CD4-positive, alpha-beta T cell (primary cell): ENCODE measurements around the gene CSRNP2. TPM values are rescaled to one million over a fixed set of nuclear protein-coding genes. Genes with fewer than 3 reads are reported as not detected.

Experiments
- ATAC-seq: fragments of 200-7000 bp; cut with Tn5 transposase; one replicate; pipeline ENCODE4 v1.10.0; 2022; ENCODE audit warnings: mild to moderate bottlenecking; ENCODE audit not compliant: poor library complexity
- CTCF ChIA-PET: fragments of 350-600 bp; sonication (Branson Sonifier 250); formaldehyde crosslinking; loops from one replicate; lab custom pipeline; 2021; ENCODE audit warnings: antibody characterized with exemption, inconsistent platforms; lab: Charles Lee
- POLR2A ChIA-PET: fragments of 350-600 bp; sonication (Branson Sonifier 250); formaldehyde crosslinking; loops from one replicate; lab custom pipeline; 2021; ENCODE audit warnings: antibody characterized with exemption, inconsistent platforms; lab: Charles Lee
- DNase-seq, 14 experiments: peaks; one replicate each; pipeline ENCODE4 v3.0.0-alpha.2; 2013 to 2020; ENCODE audit warnings: mixed read lengths in 2 of 14
- H3K27ac ChIP-seq, 2 donors: one replicate each; pipeline versions ENCODE4 v1.5.1 to v1.7.0; 2013; ENCODE audit warnings: low read length in 2 of 2, low read depth in 1 of 2, mild to moderate bottlenecking in 1 of 2
- H3K27me3 ChIP-seq, 2 experiments: 1 replicate in 1 of 2; 2 replicates in 1 of 2; pipeline versions ENCODE4 v1.6.1 to v1.7.0; 2013; ENCODE audit warnings: low read length in 2 of 2, control low read depth in 1 of 2, mild to moderate bottlenecking in 1 of 2, moderate library complexity in 1 of 2; ENCODE audit not compliant: insufficient read depth in 2 of 2, control insufficient read depth in 1 of 2
- H3K36me3 ChIP-seq: one replicate; pipeline ENCODE4 v1.6.1; 2013; ENCODE audit warnings: low read length, control low read depth; ENCODE audit not compliant: insufficient read depth
- H3K4me1 ChIP-seq: one replicate; pipeline ENCODE4 v1.6.1; 2013; ENCODE audit warnings: low read length, control low read depth; ENCODE audit not compliant: insufficient read depth
- H3K4me3 ChIP-seq: one replicate; pipeline ENCODE4 v1.5.1; 2013; ENCODE audit warnings: mild to moderate bottlenecking, low read length, moderate library complexity
- H3K9me3 ChIP-seq, 2 experiments: 1 replicate in 1 of 2; 2 replicates in 1 of 2; pipeline versions ENCODE4 v1.6.1 to v1.7.0; 2013; ENCODE audit warnings: low read length in 2 of 2, mild to moderate bottlenecking in 2 of 2, control low read depth in 1 of 2, moderate library complexity in 1 of 2; ENCODE audit not compliant: control insufficient read depth in 1 of 2, insufficient read depth in 1 of 2
- H3K27ac Mint-ChIP-seq: one replicate; pipeline ENCODE4 v1.8.0; 2020; ENCODE audit warnings: mixed read lengths
- H3K27me3 Mint-ChIP-seq: one replicate; pipeline ENCODE4 v1.8.0; 2021; ENCODE audit warnings: mixed read lengths
- H3K36me3 Mint-ChIP-seq: one replicate; pipeline ENCODE4 v1.8.0; 2021; ENCODE audit warnings: low read depth, mixed read lengths
- H3K4me1 Mint-ChIP-seq: one replicate; pipeline ENCODE4 v1.8.0; 2021; ENCODE audit warnings: low read depth, mixed read lengths
- H3K4me3 Mint-ChIP-seq: one replicate; pipeline ENCODE4 v1.8.0; 2020; ENCODE audit warnings: mild to moderate bottlenecking, mixed read lengths
- H3K9me3 Mint-ChIP-seq: one replicate; pipeline ENCODE4 v1.8.0; 2020; ENCODE audit warnings: mixed read lengths
- intact Hi-C, 2 experiments: fragments of 100-400 bp; cut with DNase I in 1 of 2; cut with micrococcal nuclease in 1 of 2; formaldehyde crosslinking; loops; one replicate each; pipeline versions ENCODE4 v1.15.1 to v1.9.0; 2023 to 2025; cut with DNase I, micrococcal nuclease
- total RNA-seq, 174 experiments: library from RNA in 2 of 174; stranded (reverse) in 2 of 174; gene quantifications; one replicate each; pipeline ENCODE4 v1.2.3 and lab custom pipeline; 2021 to 2026
- TF ChIP-seq, protein P1 (sequence below): fragments of 200-600 bp; IDR thresholded peaks from one replicate; pipeline ENCODE4 v1.8.0; 2022; ENCODE audit warnings: antibody characterized with exemption, mild to moderate bottlenecking

Gene CSRNP2
- total RNA-seq, 2 experiments from 2014 or later: 14.4 to 16.5 TPM

DNA sequence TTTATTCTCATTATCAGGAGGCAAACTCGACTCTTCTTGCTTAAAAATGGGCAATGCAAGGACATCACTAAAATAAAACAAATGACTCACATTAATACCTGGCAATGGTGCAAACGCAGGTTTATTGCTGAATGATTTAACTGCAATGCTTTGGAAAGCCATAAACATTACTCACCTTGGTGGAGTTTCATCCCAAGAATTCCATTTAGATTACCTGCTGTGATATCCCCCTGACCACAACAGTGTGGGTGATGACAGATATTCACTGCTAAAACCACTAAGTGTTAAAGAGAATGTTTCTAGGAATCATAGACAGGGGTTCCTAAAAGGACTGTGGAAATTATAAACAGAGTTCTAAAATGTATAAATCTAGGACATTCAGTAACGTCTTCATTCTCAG lies 35.3 kb upstream of the CSRNP2 start:
- TF ChIP-seq, protein P1, sequence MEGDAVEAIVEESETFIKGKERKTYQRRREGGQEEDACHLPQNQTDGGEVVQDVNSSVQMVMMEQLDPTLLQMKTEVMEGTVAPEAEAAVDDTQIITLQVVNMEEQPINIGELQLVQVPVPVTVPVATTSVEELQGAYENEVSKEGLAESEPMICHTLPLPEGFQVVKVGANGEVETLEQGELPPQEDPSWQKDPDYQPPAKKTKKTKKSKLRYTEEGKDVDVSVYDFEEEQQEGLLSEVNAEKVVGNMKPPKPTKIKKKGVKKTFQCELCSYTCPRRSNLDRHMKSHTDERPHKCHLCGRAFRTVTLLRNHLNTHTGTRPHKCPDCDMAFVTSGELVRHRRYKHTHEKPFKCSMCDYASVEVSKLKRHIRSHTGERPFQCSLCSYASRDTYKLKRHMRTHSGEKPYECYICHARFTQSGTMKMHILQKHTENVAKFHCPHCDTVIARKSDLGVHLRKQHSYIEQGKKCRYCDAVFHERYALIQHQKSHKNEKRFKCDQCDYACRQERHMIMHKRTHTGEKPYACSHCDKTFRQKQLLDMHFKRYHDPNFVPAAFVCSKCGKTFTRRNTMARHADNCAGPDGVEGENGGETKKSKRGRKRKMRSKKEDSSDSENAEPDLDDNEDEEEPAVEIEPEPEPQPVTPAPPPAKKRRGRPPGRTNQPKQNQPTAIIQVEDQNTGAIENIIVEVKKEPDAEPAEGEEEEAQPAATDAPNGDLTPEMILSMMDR: no peak
- no peaks in the 10 kb centered on the region for H3K4me1 ChIP-seq
- no peaks in the 10 kb centered on the region for H3K9me3 ChIP-seq
- ATAC-seq (no peak), DNase-seq (no peak)
- ChIA-PET POLR2A (no interaction called here), CTCF (no interaction called here)
- peaks cover 31% of the 10 kb centered on the region for H3K36me3 ChIP-seq
- Mint-ChIP-seq H3K27me3 (no peaks in the 10 kb centered on the region), H3K4me1 (no peaks in the 10 kb centered on the region), H3K27ac (no peak overlapping the region), H3K36me3 (peaks cover 49% of the 10 kb centered on the region), H3K9me3 (no peaks in the 10 kb centered on the region), H3K4me3 (no peak overlapping the region)
- no peaks in the 10 kb centered on the region for H3K27me3 ChIP-seq
- H3K27ac ChIP-seq: no peak overlapping the region
- no peak overlapping the region for H3K4me3 ChIP-seq
- intact Hi-C loops: no loop called here

DNA sequence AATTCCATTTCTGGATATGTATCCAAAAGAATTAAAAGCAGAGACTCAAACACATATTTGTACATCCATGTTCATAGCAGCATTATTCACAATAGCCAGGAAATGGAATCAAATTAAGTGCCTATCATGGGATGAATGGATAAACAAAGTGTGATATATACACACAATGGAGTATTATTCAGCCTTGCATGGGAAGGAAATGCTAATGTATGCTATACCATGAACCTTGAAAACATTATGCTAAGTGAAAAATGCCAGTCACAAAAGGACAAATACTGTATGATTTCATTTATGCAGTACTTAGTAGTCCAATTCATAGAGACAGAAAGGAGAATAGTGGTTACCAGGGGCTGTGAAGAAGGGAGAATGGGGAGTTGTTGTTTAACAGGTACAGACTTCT lies 32.1 kb upstream of the CSRNP2 start:
- ChIA-PET POLR2A (no interaction called here), CTCF (no interaction called here)
- Histone ChIP-seq H3K9me3 (no peaks in the 10 kb centered on the region), H3K27ac (no peak overlapping the region), H3K4me3 (no peak overlapping the region), H3K4me1 (no peaks in the 10 kb centered on the region), H3K27me3 (no peaks in the 10 kb centered on the region), H3K36me3 (peaks cover 51% of the 10 kb centered on the region)
- no peak for DNase-seq
- no peak overlapping the region for H3K27ac Mint-ChIP-seq
- TF ChIP-seq, protein P1: no peak
- no peaks in the 10 kb centered on the region for H3K4me1 Mint-ChIP-seq
- no peaks in the 10 kb centered on the region for H3K27me3 Mint-ChIP-seq
- peaks cover 70% of the 10 kb centered on the region for H3K36me3 Mint-ChIP-seq
- intact Hi-C loops: no loop called here
- H3K4me3 Mint-ChIP-seq: no peak overlapping the region
- no peaks in the 10 kb centered on the region for H3K9me3 Mint-ChIP-seq
- no peak for ATAC-seq

DNA sequence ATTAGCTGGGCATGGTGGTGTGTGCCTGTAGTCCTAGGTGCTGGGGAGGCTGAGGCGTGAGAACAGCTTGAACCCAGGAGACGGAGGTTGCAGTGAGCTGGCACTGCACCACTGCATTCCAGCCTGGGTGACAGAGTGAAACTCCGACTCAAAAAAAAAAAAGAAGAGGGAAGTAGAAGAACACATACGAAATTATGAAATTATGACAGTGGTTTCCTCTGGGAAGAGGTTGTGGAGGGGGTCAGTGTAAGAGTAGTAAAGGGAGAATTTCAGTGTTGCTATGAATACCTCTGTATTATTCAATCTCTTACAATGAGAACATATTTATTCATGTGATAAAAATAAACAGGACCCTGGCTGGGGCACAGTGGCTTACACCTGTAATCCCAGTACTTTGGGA lies 24.7 kb upstream of the CSRNP2 start:
- TF ChIP-seq, protein P1: no peak
- Mint-ChIP-seq H3K27ac (no peak overlapping the region), H3K36me3 (peaks cover 82% of the 10 kb centered on the region), H3K4me3 (no peak overlapping the region), H3K9me3 (no peaks in the 10 kb centered on the region), H3K4me1 (no peaks in the 10 kb centered on the region), H3K27me3 (no peaks in the 10 kb centered on the region)
- ChIA-PET POLR2A (no interaction called here), CTCF (no interaction called here)
- H3K27me3 ChIP-seq: no peaks in the 10 kb centered on the region
- no peak overlapping the region for H3K27ac ChIP-seq
- H3K4me3 ChIP-seq: no peak overlapping the region
- H3K9me3 ChIP-seq: no peaks in the 10 kb centered on the region
- intact Hi-C loops: no loop called here
- H3K4me1 ChIP-seq: no peaks in the 10 kb centered on the region
- ATAC-seq: no peak
- no peak for DNase-seq
- peaks cover 66% of the 10 kb centered on the region for H3K36me3 ChIP-seq
